Smooth muscle cell (in vitro differentiated cells): ENCODE results near the gene RAB3D. TPM values are rescaled to one million over a fixed set of nuclear protein-coding genes. Genes with fewer than 3 reads are reported as not detected.
A peak's percentile ranks its signal among the peaks of the same experiment; 100 is the strongest.
"Not testable (repeated sequence)": the region's sequence is repeated elsewhere in the genome, so short reads cannot be mapped to it uniquely, and the experiment has no call there.

Experiments
- DNase-seq: peaks from one replicate; lab custom pipeline; 2025; ENCODE audit not compliant: unreplicated experiment; lab: John Stamatoyannopoulos, UW
- H2AFZ ChIP-seq: fragments of 200-600 bp; sonication (generic); 2 replicates; pipeline ENCODE4 v1.6.0; 2016; ENCODE audit warnings: antibody characterized with exemption, low read depth, mild to moderate bottlenecking
- H3F3A ChIP-seq: fragments of 200-600 bp; sonication (generic); 2 replicates; pipeline ENCODE4 v1.6.0; 2017; ENCODE audit warnings: antibody characterized with exemption, low read depth
- H3K27ac ChIP-seq: fragments of 200-600 bp; sonication (generic); 2 replicates; pipeline ENCODE4 v1.5.1; 2016; ENCODE audit warnings: low read depth, mild to moderate bottlenecking
- H3K27me3 ChIP-seq: fragments of 200-600 bp; sonication (generic); 2 replicates; pipeline ENCODE4 v1.6.1; 2016; ENCODE audit warnings: low read depth, mild to moderate bottlenecking
- H3K36me3 ChIP-seq: fragments of 200-600 bp; sonication (generic); 2 replicates; pipeline ENCODE4 v1.5.1; 2016; ENCODE audit warnings: low read depth
- H3K4me1 ChIP-seq: fragments of 200-600 bp; sonication (generic); 2 replicates; pipeline ENCODE4 v1.5.1; 2016; ENCODE audit warnings: low read depth
- H3K4me2 ChIP-seq: fragments of 200-600 bp; sonication (generic); 2 replicates; pipeline ENCODE4 v1.6.0; 2016; ENCODE audit warnings: mild to moderate bottlenecking
- H3K4me3 ChIP-seq: fragments of 200-600 bp; sonication (generic); 2 replicates; pipeline ENCODE4 v1.5.1; 2016; ENCODE audit warnings: mild to moderate bottlenecking
- H3K79me2 ChIP-seq: fragments of 200-600 bp; sonication (generic); 2 replicates; pipeline ENCODE4 v1.6.0; 2016; ENCODE audit warnings: low read depth, mild to moderate bottlenecking
- H3K9ac ChIP-seq: fragments of 200-600 bp; sonication (generic); 2 replicates; pipeline ENCODE4 v1.6.0; 2016; ENCODE audit warnings: low read depth
- H3K9me3 ChIP-seq: fragments of 200-600 bp; sonication (generic); replicated peaks from 2 replicates; pipeline ENCODE4 v1.5.1; 2016; ENCODE audit warnings: low read depth
- H4K20me1 ChIP-seq: fragments of 200-600 bp; sonication (generic); 2 replicates; pipeline ENCODE4 v1.6.0; 2016; ENCODE audit warnings: low read depth
- CTCF ChIP-seq: fragments of 200-600 bp; sonication (generic); IDR thresholded peaks from 2 replicates; pipeline ENCODE4 v1.5.1; 2017; ENCODE audit warnings: borderline replicate concordance, mild to moderate bottlenecking, antibody characterized with exemption; ENCODE audit not compliant: insufficient read depth, poor library complexity, severe bottlenecking
- WGBS: methylation state at CpG from one replicate; pipeline ENCODE4 v1.1.7; 2016; ENCODE audit warnings: low lambda C conversion rate; 5-methylcytosine and 5-hydroxymethylcytosine counted together
- polyA plus RNA-seq: library from polyadenylated mRNA; unstranded; fragments of >200 nt; fragmentation: Nextera tagmentation; extraction: Ambion mirVana; gene quantifications from 2 replicates; pipeline ENCODE4 v1.2.1, GENCODE V29; 2016
- total RNA-seq: library from RNA; depleted of rRNA; stranded (reverse); fragments of >200 nt; gene quantifications from 2 replicates; pipeline ENCODE4 v1.2.3, GENCODE V29; 2014

RAB3D gene
- total and polyA plus RNA-seq, 2 experiments from 2014 or later, result 7.3 to 11.0 TPM

DNA sequence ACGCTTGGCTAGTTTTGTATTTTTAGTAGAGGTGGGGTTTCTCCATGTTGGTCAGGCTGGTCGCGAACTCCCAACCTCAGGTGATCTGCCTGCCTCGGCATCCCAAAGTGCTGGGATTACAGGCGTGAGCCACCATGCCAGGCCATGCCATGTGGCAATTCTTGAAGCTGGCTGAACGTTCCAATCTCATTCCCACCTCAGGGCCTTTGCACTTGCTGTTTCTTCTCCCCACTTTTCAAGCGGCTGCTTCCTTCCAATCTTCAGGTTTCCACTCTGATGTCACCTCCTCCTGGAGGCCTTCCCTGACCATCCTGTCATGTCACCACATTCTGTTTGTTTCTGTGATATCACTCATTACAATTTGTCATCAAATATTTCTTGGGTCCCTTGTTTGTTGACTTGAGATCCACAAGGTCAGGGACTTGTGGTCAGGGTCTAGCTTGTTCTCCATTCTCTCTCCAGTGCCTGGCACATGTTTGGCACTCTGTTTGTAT is 40.4 kb upstream of the RAB3D start:
- TF ChIP-seq CTCF, result no peak
- Histone ChIP-seq H3K27ac (no peak overlapping the region), H3K9me3 (no peaks in the 10 kb centered on the region), H2AFZ (no peak overlapping the region), H3K4me1 (peaks cover 12% of the 10 kb centered on the region), H3K36me3 (no peaks in the 10 kb centered on the region), H3K4me3 (no peak overlapping the region), H3K9ac (no peak overlapping the region), H4K20me1 (peaks cover 3% of the 10 kb centered on the region), H3K27me3 (no peaks in the 10 kb centered on the region), H3K4me2 (no peak overlapping the region), H3K79me2 (no peaks in the 10 kb centered on the region), H3F3A (peaks cover 11% of the 10 kb centered on the region)
- WGBS, result 95% methylated on average over 7 of the region's 7 CpGs
- no peak for DNase-seq

- not testable (repeated sequence) for H3K4me2 ChIP-seq, H3K36me3 ChIP-seq, H2AFZ ChIP-seq, H3K9ac ChIP-seq, H3K79me2 ChIP-seq, H4K20me1 ChIP-seq, H3K27me3 ChIP-seq, DNase-seq, H3K4me3 ChIP-seq, H3K9me3 ChIP-seq
- H3K4me1 ChIP-seq, result peaks cover 12% of the 10 kb centered on the region
- 96% methylated on average over 14 of the region's 14 CpGs for WGBS
- peaks cover 11% of the 10 kb centered on the region for H3F3A ChIP-seq
- H3K27ac ChIP-seq, result peak overlapping the region; percentile 53
Observed at GRCh38 chr19:11379269-11379845, 39.9 kb upstream of the RAB3D start.

DNA sequence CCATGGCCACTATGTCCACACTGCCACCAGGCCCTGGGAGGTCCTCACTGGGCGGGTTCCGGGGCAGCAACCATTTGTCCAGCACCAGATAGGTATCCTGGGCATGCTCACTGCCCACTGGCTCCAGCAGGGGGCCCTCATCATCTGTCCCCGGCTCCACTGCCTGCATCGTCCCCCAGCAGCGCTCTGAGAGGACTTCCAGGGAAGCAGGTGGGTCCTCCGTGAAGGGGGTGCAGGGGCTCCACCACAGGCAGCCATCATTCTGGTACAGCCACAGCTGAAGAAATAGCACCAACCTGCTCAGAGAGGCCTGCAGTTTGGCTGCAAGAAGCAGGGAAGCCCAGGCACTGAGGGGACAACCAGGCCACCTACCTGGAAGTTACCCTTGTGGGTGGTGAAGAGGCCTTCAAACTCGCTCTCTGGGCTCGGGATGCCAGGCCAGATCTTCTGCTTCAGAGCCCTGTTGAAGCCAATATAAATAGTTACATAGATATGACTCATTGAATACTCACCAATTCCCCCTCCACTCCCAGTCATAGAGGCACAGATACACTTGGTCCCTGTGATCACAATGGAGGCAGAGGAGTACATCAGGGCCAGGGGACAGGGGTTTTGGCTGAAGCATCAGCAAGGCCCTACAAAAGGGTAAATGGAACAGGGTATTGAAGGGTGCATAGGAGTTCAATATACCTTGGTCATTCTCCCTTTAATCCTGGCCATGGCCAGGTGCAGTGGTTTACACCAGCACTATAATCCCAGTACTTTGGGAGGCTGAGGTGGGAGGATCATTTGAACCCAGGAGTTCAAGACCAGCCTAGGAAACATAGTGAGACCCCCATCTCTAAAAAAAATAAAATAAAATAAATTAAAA is 39.1 kb upstream of the RAB3D start:
- DNase-seq, result no peak
- H3K27me3 ChIP-seq, result no peaks in the 10 kb centered on the region
- peak; percentile 43 for TF ChIP-seq CTCF
- peak overlapping the region; percentile 35 for H3K4me2 ChIP-seq
- no peak overlapping the region for H3K4me3 ChIP-seq
- no peaks in the 10 kb centered on the region for H3K36me3 ChIP-seq
- peak overlapping the region; percentile 53 for H3K27ac ChIP-seq
- no peak overlapping the region for H3K9ac ChIP-seq
- H3K9me3 ChIP-seq, result no peaks in the 10 kb centered on the region
- no peaks in the 10 kb centered on the region for H3K79me2 ChIP-seq
- 56% methylated on average over 8 of the region's 8 CpGs for WGBS
- H2AFZ ChIP-seq, result no peak overlapping the region
- H3F3A ChIP-seq, result peaks cover 11% of the 10 kb centered on the region
- H4K20me1 ChIP-seq, result peaks cover 3% of the 10 kb centered on the region
- H3K4me1 ChIP-seq, result peaks cover 12% of the 10 kb centered on the region

GRCh38 chr19:11377756-11378155 is 38.3 kb upstream of the RAB3D start:
- H3K9me3 ChIP-seq, result no peaks in the 10 kb centered on the region
- no peaks in the 10 kb centered on the region for H3K79me2 ChIP-seq
- no peaks in the 10 kb centered on the region for H3K36me3 ChIP-seq
- no peak for TF ChIP-seq CTCF
- no peaks in the 10 kb centered on the region for H3K27me3 ChIP-seq
- H3K9ac ChIP-seq, result no peak overlapping the region
- peaks cover 3% of the 10 kb centered on the region for H4K20me1 ChIP-seq
- DNase-seq, result no peak
- peak overlapping the region; percentile 35 for H3K4me2 ChIP-seq
- H2AFZ ChIP-seq, result no peak overlapping the region
- 91% methylated on average over 3 of the region's 3 CpGs for WGBS
- H3K4me3 ChIP-seq, result no peak overlapping the region
- peaks cover 12% of the 10 kb centered on the region for H3K4me1 ChIP-seq
- H3K27ac ChIP-seq, result peak overlapping the region; percentile 53
- H3F3A ChIP-seq, result peaks cover 11% of the 10 kb centered on the region
